Ureter (tissue), 1 donor: ENCODE data around the gene ITGBL1. TPM values are rescaled to one million over a fixed set of nuclear protein-coding genes. Genes with fewer than 3 reads are reported as not detected.

Experiments used
- DNase-seq: peaks from one replicate; pipeline ENCODE4 v3.0.0-alpha.2; 2020; ENCODE audit warnings: low spot score
- total RNA-seq: library from RNA; stranded (reverse); gene quantifications from one replicate; pipeline ENCODE4 v1.2.4, GENCODE V29; 2023
- donor health status: DM: yes; HTN: yes; CAD: no.

Gene ITGBL1
- total RNA-seq, 1 donor from 2014 or later, result 1.9 TPM

DNA sequence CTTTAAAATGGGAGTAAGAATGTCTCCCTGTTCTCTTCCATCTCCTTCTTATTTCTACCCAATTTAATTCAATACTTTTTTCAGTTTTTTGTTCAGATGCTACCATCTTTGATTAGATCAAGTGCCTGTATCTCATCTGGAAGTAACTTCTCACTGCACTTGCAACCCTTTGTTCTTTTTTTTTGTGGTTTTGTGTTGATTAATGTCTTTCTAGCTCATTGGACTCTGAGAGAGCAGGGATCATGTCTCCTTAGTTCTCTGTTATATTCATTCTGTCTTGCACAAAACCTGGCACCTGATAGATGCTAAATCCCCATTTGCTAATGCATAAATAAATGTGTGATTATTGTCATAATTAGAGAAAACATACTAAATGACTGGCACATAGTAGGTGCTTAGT, 834 bp upstream of the ITGBL1 start:
- no peak for DNase-seq

GRCh38 chr13:101453784-101454201, 1.3 kb downstream of the ITGBL1 start:
- no peak for DNase-seq

DNA sequence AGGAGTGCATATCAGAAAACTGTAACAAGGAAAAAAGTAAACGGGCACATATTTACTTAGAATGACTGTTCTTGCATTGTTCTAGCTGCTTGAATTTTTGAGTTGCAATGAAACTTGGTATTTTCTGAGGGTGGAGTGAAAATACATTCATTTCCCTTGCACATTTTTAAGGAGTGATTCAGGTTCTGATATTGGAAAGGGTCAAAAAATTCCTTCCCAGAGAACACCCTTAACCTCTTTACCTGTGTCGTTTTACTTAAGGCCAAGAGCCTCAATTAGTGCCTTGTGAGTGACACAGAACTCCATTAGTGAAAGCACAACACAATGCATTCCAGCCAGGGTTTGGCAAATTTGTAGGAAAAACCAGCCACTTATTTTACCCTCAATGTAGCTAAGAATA, 2.3 kb downstream of the ITGBL1 start:
- DNase-seq, result no peak

DNA sequence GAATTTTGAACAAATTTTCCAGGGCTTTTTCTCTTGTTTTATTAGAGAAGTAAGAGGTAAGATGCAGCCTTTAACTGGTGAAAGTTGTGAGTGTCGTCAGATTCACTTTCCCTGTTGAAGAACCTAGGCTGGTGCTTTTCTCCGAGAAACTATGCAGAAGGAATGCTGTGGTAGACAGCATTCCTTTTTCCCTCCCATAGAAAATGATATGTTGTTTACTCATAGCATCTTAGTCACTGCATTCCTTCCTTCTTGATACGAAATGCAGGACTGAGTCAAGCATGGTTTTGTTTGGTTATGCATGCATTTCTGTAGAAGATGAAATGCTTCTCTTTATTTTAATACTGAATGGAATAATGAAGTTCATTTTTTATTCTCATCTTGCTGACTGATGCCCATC, 3.4 kb downstream of the ITGBL1 start:
- DNase-seq, result no peak

DNA sequence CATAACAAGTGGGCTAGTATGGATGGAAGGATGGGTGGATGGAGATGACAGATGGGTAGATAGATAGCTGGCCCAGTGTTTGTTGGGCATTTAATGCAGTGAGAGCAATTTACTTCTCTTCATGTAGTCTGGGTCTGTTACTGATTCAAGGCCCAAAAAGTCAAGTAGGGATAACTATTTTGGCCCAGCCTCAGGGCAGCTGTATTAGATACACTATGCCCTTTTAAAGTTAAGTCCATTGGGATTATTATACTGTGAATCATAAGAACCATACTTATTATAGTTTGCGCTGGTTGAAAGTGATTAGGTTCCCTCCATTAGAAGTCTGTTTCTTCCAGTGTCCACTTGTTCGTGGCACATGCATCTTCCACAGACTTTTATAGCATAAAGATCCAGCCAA, 4.7 kb downstream of the ITGBL1 start:
- DNase-seq, result no peak

DNA sequence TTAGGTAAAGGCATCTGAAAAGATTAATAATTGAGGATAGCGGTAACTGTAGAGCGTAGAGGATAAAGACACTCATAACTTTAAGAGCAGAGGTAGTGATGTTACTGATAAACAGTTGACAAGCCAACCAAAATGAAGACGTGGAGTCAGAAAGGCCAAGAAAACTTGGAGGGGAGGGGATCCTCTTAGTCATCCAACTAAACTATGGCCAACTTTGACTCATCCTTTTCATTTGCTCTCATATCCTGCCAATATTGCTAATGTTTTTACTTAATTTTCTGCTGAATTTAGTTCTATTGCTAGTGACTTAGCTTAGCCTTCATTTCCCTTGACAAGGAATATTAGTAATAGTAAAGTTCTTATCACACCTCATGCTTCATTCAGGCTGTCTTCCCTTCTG, 13.4 kb downstream of the ITGBL1 start:
- no peak for DNase-seq

DNA sequence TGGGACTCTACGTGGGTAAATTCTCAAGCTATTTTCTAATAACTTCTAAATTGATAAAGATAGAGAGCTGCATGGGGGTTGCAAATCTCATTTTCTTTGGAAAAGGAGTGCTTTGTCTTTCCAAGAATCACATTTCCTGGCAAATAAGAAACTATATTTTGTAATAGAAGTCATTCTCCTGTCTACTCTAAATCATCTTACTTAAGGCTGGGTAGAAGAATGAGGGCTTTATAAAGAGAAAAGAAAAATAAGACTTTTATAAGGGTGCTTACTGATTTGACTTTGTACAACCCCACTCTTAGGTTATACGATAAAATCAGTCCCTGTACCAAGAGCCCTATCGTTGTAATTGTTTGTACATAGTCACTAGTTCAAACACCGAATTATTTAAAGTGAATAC, 14.9 kb downstream of the ITGBL1 start:
- DNase-seq, result no peak

GRCh38 chr13:101473458-101473857, 21.0 kb downstream of the ITGBL1 start:
- DNase-seq, result no peak

DNA sequence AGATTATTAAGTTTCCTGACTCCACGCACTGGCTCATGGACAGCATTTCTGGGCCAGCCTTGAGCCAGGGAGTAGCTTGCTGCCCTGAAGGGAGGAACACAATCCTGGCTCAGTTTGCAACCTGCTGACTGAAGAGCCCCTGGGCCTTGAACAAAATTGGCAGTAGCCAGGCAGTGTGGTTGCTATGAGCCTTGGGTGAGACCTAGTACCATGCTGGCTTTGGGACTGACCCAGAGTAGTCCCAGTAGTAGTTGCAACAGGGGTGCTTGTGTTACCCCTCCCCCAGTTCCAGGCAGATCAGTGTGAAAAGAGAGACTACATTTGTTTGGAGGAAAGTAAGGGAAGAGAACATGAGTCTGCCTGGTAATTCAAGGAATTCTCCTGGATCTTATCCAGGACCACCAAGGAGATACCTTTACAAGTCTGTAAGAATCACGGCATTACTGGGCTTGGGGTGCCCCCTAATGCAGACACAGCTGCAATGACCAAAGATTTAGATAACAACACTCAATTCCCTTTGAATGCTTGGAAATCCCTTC, 22.0 kb downstream of the ITGBL1 start:
- no peak for DNase-seq

- DNase-seq, result no peak
Measured at GRCh38 chr13:101475536-101475935, 23.1 kb downstream of the ITGBL1 start.

- no peak for DNase-seq
Measured at GRCh38 chr13:101481421-101481820, 28.9 kb downstream of the ITGBL1 start.

DNA sequence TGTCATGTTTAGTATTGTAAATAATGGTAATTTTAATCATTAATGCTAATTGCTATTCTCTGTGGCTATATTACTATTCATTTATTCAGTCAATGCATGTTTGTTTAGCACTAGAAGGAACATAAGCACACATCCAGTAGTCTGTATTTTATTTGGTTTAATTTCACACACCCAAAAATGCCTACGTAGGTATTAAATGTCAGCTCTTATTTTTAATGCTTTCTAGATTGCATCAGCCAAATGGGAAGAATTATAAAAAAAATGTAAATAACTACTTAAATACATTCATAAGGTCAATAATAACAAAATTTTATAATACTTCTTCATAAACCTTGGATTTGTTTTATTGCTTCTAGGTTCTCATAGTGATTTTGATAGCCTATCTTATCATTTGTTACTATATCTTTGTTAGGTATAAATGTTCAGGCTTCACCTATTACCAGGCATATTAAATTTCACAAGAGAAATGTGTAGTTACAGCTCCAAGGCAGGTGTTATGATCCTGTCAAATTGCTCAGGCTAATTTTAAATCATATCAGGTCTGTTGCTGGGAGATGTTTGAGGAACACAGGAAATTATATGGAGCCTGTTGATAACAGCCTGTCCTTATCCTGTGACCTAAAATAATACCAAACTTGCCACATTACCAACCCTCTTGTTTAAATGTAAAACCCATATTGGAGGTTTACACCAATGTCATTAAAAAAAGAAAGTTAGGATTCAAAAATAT, 34.4 kb downstream of the ITGBL1 start:
- DNase-seq, result no peak

DNA sequence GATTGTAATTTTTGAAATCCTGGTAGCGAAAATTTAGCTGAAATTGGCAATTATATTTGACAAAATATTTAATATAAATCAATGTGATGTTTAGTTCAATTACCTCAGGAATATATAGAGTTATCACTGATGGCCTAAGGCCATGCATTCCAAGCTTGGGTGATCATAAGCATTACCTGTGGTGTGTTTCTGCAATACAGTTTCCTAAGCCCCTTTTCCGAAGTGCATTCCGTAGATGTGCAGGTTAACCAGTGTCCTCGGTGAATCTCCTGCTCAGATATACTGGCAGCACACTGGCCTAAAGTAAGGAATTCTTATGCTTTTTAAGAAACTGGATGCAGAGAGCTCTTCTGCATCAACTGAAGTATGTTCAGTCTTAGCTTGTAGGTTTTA, 35.0 kb downstream of the ITGBL1 start:
- DNase-seq, result no peak

DNA sequence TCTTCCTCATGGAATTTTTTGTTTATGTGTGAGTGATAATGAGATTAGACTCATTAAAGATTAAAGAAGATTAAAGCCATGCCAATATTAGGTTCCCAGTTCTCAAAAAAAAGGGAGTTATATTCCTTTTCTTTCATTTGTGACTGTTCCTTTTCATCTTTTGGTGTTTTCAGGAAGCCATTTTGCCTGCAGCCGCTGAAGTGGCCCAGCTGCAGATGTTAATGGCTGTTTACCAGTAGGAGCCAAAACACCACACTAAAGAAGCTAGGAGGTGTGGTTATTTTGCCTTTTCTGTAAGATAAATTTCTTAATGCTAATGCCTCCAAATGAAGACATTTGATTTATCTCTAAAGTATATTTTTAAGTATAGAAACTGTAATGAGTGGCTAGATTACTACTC, 36.3 kb downstream of the ITGBL1 start:
- no peak for DNase-seq

- no peak for DNase-seq
Measured at GRCh38 chr13:101489643-101490405, 37.3 kb downstream of the ITGBL1 start.

DNA sequence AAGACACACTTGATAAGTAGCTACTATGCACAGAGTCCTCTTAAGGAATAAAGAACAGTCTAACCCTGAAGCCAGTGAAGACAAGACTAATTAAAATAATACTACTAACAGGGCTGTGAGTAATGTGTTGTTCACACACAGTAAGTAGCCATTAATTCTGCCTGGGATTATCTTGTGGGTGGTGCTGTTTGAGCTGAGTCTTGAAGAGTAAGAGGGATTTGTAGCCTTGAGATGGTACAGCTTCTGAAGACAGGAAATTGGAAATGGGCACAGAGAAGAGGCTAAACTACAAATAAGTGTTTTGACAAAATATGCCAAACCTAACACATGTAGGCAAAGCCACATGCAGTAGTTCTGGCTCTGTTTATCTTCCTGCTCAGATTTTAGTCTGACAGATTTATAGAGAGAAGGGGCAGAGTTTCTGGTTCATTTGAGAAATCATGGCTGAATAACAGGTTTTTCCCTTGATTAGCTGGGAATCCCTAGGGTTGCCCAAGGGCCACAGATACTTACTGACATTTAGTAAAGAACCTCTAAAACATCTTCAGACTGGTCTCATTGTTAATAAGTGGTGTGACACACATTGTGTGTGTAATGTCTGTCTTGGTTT, 38.0 kb downstream of the ITGBL1 start:
- DNase-seq, result no peak

DNA sequence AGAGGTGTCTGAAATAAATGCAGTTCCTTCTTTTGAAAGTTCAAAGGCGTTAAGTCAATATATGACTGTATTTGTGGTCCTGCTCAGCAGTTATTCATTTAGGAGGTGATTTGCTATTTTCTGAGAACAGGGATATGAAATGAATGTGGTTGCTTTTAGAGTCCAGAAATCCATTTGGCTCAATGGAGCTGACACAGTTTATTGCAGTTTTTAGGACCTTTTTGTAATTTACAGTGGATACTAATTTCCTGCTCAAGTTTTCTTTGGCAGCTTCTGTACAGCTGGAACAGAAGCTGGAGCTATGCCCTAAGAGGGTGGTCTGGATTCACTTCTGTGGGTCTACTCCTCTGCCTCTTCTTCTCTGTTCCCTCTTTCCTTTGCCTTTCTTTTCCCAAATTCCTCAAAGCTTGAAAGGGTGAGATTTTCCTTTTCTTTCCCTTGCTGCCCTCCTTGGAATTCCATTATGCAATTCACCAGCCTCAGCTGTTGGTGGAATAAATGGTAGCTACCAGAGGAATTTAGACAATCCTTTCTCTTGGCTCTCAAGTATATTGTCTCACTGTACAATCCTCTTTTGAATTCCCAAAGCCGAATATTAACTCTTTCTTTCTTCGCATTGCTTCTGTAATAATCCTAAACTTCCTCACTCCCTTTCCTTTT, 39.9 kb downstream of the ITGBL1 start:
- DNase-seq, result no peak

GRCh38 chr13:101493541-101493940, 41.1 kb downstream of the ITGBL1 start:
- no peak for DNase-seq

DNA sequence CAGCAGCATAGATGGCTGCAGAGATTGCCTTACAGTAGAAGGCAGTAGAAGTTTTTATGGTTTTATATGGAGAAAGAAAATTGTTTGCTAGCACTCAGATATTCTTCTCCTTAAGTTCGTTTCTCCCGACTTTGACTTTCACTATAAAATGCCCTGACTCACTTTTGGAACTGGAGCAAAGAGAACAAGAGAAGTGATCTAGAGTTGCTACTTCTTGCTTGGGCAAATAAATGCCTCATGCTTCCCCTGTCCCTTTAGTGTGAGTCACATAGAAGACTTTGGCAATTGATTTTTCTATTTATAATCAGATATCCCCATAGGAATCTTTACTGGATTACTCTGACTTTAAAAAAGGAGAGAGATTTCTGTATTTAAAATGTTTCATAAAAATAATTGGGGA, 46.9 kb downstream of the ITGBL1 start:
- no peak for DNase-seq

- no peak for DNase-seq
Measured at GRCh38 chr13:101502618-101503017, 50.1 kb downstream of the ITGBL1 start.

DNA sequence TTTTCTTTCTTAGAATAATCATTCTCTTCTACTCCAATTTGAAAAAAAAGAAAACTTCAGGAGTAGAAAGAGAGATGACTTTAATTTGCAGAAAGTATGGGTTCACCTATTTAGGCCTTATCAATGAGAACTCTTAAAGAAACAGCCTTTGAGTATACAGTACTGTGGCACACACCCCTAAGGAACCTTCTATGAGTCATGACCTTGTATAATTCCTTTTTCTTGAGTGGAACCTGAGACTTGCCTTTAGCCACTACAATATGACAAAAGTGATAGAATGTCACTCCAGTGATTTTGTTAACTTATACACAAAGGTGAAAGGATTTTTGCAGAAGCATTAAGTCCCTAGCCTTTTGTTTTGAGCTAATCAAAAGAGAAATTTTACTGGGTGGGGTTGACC, 58.7 kb downstream of the ITGBL1 start:
- DNase-seq, result no peak

- no peak for DNase-seq
Measured at GRCh38 chr13:101511766-101512165, 59.3 kb downstream of the ITGBL1 start.
